Astrocyte (in vitro differentiated cells and primary cell): ENCODE data around the gene GNB2. TPM values are rescaled to one million over a fixed set of nuclear protein-coding genes. Genes with fewer than 3 reads are reported as not detected.

Source experiments
- DNase-seq: peaks from one replicate; pipeline ENCODE4 v3.0.0-alpha.2; 2010; ENCODE audit warnings: low read depth
- FAIRE-seq: peaks from 2 replicates; lab custom pipeline; 2011; peaks lifted over from hg19 to GRCh38; lab: Jason Lieb, UNC
- H2AFZ ChIP-seq: 2 replicates; pipeline ENCODE4 v1.6.0; 2012; ENCODE audit warnings: low read depth, low read length, inconsistent platforms
- H3K27ac ChIP-seq: 2 replicates; pipeline ENCODE4 v1.5.1; 2011; ENCODE audit warnings: low read depth, low read length, inconsistent platforms
- H3K27me3 ChIP-seq: 2 replicates; pipeline ENCODE4 v1.6.0; 2011; ENCODE audit warnings: low read length, inconsistent platforms; ENCODE audit not compliant: insufficient read depth
- H3K36me3 ChIP-seq: 2 replicates; pipeline ENCODE4 v1.5.1; 2011; ENCODE audit warnings: low read length, inconsistent platforms; ENCODE audit not compliant: insufficient read depth
- H3K4me1 ChIP-seq: 2 replicates; pipeline ENCODE4 v1.5.1; 2011; ENCODE audit warnings: low read length, inconsistent platforms; ENCODE audit not compliant: insufficient read depth
- H3K4me2 ChIP-seq: 2 replicates; pipeline ENCODE4 v1.6.0; 2012; ENCODE audit warnings: low read length, inconsistent platforms
- H3K4me3 ChIP-seq: 2 replicates; pipeline ENCODE4 v1.5.1; 2011; ENCODE audit warnings: low read depth, mild to moderate bottlenecking, low read length, inconsistent platforms; ENCODE audit not compliant: insufficient read depth
- H3K79me2 ChIP-seq: 2 replicates; pipeline ENCODE4 v1.6.0; 2012; ENCODE audit warnings: mild to moderate bottlenecking, low read length, inconsistent platforms; ENCODE audit not compliant: insufficient read depth
- H3K9ac ChIP-seq: 2 replicates; pipeline ENCODE4 v1.6.0; 2012; ENCODE audit warnings: mild to moderate bottlenecking, low read length, inconsistent platforms
- H3K9me3 ChIP-seq: 2 replicates; pipeline ENCODE4 v1.5.1; 2012; ENCODE audit warnings: low read depth, mild to moderate bottlenecking, low read length, inconsistent platforms; ENCODE audit not compliant: insufficient read depth
- H4K20me1 ChIP-seq: 2 replicates; pipeline ENCODE4 v1.6.0; 2012; ENCODE audit warnings: low read length, inconsistent platforms; ENCODE audit not compliant: insufficient read depth
- H3K27ac Mint-ChIP-seq: one replicate; pipeline ENCODE4 v1.8.0; 2021; ENCODE audit warnings: mild to moderate bottlenecking, mixed read lengths; ENCODE audit not compliant: unreplicated experiment
- H3K27me3 Mint-ChIP-seq: one replicate; pipeline ENCODE4 v1.8.0; 2021; ENCODE audit warnings: low read depth, mixed read lengths; ENCODE audit not compliant: unreplicated experiment
- H3K36me3 Mint-ChIP-seq: one replicate; pipeline ENCODE4 v1.8.0; 2021; ENCODE audit warnings: low read depth, mixed read lengths; ENCODE audit not compliant: unreplicated experiment
- H3K4me1 Mint-ChIP-seq: one replicate; pipeline ENCODE4 v1.8.0; 2021; ENCODE audit warnings: low read depth, mixed read lengths; ENCODE audit not compliant: unreplicated experiment
- H3K4me3 Mint-ChIP-seq: one replicate; pipeline ENCODE4 v1.8.0; 2021; ENCODE audit warnings: mild to moderate bottlenecking, moderate library complexity, mixed read lengths; ENCODE audit not compliant: unreplicated experiment
- H3K9me3 Mint-ChIP-seq: one replicate; pipeline ENCODE4 v1.8.0; 2021; ENCODE audit warnings: mild to moderate bottlenecking, mixed read lengths; ENCODE audit not compliant: unreplicated experiment
- EZH2 ChIP-seq: IDR thresholded peaks from 2 replicates; pipeline ENCODE4 v1.6.1; 2012; ENCODE audit warnings: mild to moderate bottlenecking, low read length, inconsistent platforms; ENCODE audit not compliant: insufficient read depth
- total RNA-seq: library from RNA; stranded (reverse); gene quantifications from 2 replicates; pipeline ENCODE4 v1.2.1, GENCODE V29; 2021
- TF ChIP-seq, protein P1 (sequence below): IDR thresholded peaks from 2 replicates; pipeline ENCODE4 v1.5.1; 2011; ENCODE audit warnings: low read depth, mild to moderate bottlenecking, inconsistent platforms, low read length, moderate library complexity; ENCODE audit not compliant: insufficient read depth

GNB2 gene
- total RNA-seq, 1 donor from 2014 or later, result 274 TPM

GRCh38 chr7:100685631-100686145, 12.1 kb downstream of the GNB2 start:
- Histone ChIP-seq H3K4me1 (peaks cover 19% of the 10 kb centered on the region), H3K36me3 (peaks cover 7% of the 10 kb centered on the region), H3K9me3 (no peaks in the 10 kb centered on the region), H3K27ac (no peak overlapping the region), H3K27me3 (no peaks in the 10 kb centered on the region), H3K4me3 (no peak overlapping the region), H2AFZ (no peak overlapping the region), H3K4me2 (no peak overlapping the region), H4K20me1 (peaks cover 49% of the 10 kb centered on the region), H3K79me2 (peaks cover 24% of the 10 kb centered on the region), H3K9ac (no peak overlapping the region)
- H3K4me3 Mint-ChIP-seq, result no peak overlapping the region
- no peaks in the 10 kb centered on the region for H3K27me3 Mint-ChIP-seq
- H3K27ac Mint-ChIP-seq, result no peak overlapping the region
- DNase-seq (no peak), FAIRE-seq (no peak)
- H3K4me1 Mint-ChIP-seq, result peaks cover 6% of the 10 kb centered on the region
- H3K9me3 Mint-ChIP-seq, result peaks cover 2% of the 10 kb centered on the region
- no peak for TF ChIP-seq EZH2
- TF ChIP-seq, protein P1, sequence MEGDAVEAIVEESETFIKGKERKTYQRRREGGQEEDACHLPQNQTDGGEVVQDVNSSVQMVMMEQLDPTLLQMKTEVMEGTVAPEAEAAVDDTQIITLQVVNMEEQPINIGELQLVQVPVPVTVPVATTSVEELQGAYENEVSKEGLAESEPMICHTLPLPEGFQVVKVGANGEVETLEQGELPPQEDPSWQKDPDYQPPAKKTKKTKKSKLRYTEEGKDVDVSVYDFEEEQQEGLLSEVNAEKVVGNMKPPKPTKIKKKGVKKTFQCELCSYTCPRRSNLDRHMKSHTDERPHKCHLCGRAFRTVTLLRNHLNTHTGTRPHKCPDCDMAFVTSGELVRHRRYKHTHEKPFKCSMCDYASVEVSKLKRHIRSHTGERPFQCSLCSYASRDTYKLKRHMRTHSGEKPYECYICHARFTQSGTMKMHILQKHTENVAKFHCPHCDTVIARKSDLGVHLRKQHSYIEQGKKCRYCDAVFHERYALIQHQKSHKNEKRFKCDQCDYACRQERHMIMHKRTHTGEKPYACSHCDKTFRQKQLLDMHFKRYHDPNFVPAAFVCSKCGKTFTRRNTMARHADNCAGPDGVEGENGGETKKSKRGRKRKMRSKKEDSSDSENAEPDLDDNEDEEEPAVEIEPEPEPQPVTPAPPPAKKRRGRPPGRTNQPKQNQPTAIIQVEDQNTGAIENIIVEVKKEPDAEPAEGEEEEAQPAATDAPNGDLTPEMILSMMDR, result no peak
- peaks cover 7% of the 10 kb centered on the region for H3K36me3 Mint-ChIP-seq

DNA sequence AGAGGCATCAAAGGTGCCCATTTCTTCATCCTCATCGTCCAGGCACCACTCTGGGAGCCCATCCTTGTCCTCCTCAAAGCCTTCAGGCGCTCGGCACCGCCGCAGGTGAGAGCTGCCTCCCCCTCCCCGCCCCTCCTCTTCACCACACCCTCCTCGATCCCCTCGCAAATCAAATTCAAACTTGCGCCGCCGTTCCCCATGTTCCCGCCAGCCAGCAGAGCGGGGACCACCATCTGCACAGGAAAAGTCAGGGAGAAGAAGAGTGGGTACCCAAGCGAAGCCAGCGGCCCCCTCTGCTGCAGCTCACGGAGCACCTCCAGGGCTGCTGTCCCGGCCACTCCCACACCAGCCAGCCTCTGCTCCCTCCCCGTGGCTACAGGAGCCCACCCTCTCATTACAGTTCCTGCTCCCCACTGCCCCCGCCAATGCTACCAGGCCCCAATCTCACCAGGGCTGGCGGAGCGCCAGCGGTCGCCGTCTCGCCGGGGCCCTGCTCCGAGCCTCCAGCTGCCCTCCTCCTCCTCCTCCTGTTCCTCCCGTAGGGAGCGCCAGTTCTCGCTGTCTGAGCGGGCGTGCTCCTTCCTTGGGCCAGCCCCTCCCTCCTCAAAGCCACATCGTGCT, 12.8 kb downstream of the GNB2 start:
- Histone ChIP-seq H3K9me3 (no peaks in the 10 kb centered on the region), H3K27ac (no peak overlapping the region), H2AFZ (no peak overlapping the region), H3K27me3 (no peaks in the 10 kb centered on the region), H3K9ac (no peak overlapping the region), H3K4me3 (no peak overlapping the region), H3K79me2 (peaks cover 30% of the 10 kb centered on the region), H3K4me1 (peaks cover 19% of the 10 kb centered on the region), H4K20me1 (peaks cover 54% of the 10 kb centered on the region), H3K36me3 (peaks cover 7% of the 10 kb centered on the region), H3K4me2 (no peak overlapping the region)
- Mint-ChIP-seq H3K36me3 (peaks cover 7% of the 10 kb centered on the region), H3K4me1 (peaks cover 6% of the 10 kb centered on the region), H3K4me3 (no peak overlapping the region), H3K27ac (no peak overlapping the region), H3K9me3 (peaks cover 2% of the 10 kb centered on the region), H3K27me3 (no peaks in the 10 kb centered on the region)
- TF ChIP-seq, protein P1, result no peak
- no peak for TF ChIP-seq EZH2
- DNase-seq (no peak), FAIRE-seq (no peak)

DNA sequence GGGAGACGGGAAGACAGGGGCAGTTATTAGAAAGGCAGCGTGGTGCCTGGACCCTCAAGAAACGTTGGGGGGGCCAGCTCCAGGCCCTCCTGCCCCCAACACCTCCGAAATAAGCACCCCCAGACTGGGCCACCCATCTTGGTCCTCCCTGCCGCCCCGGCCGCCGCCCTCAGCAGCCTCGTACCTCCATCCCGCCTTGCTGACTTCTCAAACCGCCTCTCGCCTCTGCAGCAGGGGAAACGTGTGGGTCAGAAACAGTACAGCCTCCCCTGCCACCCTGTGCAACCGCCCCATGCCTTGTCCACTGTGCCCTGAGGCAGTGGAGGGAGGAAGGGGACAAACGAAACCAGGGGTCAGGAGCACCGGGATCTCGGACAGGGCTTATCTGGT, 13.3 kb downstream of the GNB2 start:
- Histone ChIP-seq H3K9ac (no peak overlapping the region), H3K36me3 (peaks cover 7% of the 10 kb centered on the region), H3K27me3 (no peaks in the 10 kb centered on the region), H3K79me2 (peaks cover 35% of the 10 kb centered on the region), H3K4me2 (no peak overlapping the region), H3K4me1 (peaks cover 22% of the 10 kb centered on the region), H3K27ac (no peak overlapping the region), H3K9me3 (no peaks in the 10 kb centered on the region), H3K4me3 (no peak overlapping the region), H2AFZ (no peak overlapping the region), H4K20me1 (peaks cover 55% of the 10 kb centered on the region)
- no peak overlapping the region for H3K27ac Mint-ChIP-seq
- DNase-seq (no peak), FAIRE-seq (no peak)
- no peaks in the 10 kb centered on the region for H3K27me3 Mint-ChIP-seq
- H3K36me3 Mint-ChIP-seq, result peaks cover 7% of the 10 kb centered on the region
- H3K9me3 Mint-ChIP-seq, result peaks cover 2% of the 10 kb centered on the region
- no peak overlapping the region for H3K4me3 Mint-ChIP-seq
- H3K4me1 Mint-ChIP-seq, result peaks cover 8% of the 10 kb centered on the region
- TF ChIP-seq, protein P1, result no peak
- TF ChIP-seq EZH2, result no peak
